Transverse colon (tissue), 4 donors: Measurements from ENCODE around the gene ANKRD44.

Experiments used
- EP300 ChIP-seq: sonication (generic); formaldehyde crosslinking; IDR thresholded peaks from one replicate; pipeline ENCODE4 v1.6.1; 2017; ENCODE audit warnings: antibody characterized with exemption, low read depth
- POLR2A ChIP-seq: fragments of 450-650 bp; IDR thresholded peaks from one replicate; pipeline ENCODE4 v1.6.1; 2016; ENCODE audit warnings: antibody characterized with exemption, mild to moderate bottlenecking, moderate library complexity
- POLR2AphosphoS5 ChIP-seq, 3 donors: sonication (generic); formaldehyde crosslinking; IDR thresholded peaks; one replicate each; pipeline ENCODE4 v1.6.1; 2016; ENCODE audit warnings: antibody characterized with exemption in 3 of 3
- TF ChIP-seq, protein P1 (sequence below), 5 experiments: fragments of 200-600 bp in 3 of 5; fragments of 450-650 bp in 2 of 5; sonication (generic) in 3 of 5; IDR thresholded peaks; 1 replicate in 2 of 5; 2 replicates in 3 of 5; pipeline ENCODE4 v1.5.1; 2016 to 2017; ENCODE audit warnings: antibody characterized with exemption in 5 of 5, inconsistent platforms in 3 of 5, mild to moderate bottlenecking in 2 of 5, moderate library complexity in 1 of 5

DNA sequence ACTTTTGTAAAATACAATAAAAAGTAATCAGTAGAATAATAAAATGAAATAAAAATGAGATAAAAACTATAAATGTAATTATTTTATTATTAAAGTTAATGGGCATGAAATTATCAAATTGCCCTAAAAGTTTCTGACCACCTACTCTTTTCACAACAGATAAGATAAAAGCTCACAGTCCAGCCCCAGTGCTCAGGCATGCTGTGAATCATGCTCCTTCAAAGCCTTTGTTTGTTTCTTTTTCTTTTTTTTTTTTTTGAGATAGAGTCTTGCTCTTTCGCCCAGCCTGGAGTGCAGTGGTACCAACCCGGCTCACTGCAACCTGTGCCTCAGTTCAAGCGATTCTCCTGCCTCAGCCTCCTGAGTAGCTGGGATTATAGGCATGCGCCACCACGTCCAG, 181.7 kb downstream of the ANKRD44 start:
- TF ChIP-seq, protein P1, sequence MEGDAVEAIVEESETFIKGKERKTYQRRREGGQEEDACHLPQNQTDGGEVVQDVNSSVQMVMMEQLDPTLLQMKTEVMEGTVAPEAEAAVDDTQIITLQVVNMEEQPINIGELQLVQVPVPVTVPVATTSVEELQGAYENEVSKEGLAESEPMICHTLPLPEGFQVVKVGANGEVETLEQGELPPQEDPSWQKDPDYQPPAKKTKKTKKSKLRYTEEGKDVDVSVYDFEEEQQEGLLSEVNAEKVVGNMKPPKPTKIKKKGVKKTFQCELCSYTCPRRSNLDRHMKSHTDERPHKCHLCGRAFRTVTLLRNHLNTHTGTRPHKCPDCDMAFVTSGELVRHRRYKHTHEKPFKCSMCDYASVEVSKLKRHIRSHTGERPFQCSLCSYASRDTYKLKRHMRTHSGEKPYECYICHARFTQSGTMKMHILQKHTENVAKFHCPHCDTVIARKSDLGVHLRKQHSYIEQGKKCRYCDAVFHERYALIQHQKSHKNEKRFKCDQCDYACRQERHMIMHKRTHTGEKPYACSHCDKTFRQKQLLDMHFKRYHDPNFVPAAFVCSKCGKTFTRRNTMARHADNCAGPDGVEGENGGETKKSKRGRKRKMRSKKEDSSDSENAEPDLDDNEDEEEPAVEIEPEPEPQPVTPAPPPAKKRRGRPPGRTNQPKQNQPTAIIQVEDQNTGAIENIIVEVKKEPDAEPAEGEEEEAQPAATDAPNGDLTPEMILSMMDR (IDR thresholded peaks at IDR 0.05): no peak
- TF ChIP-seq POLR2A (no peak), POLR2AphosphoS5 (IDR thresholded peaks at IDR 0.05) (no peak), EP300 (no peak)
